Pons (tissue), 1 donor: ENCODE measurements around the gene ADAMTS17.

Experiments
- DNase-seq: peaks from one replicate; pipeline ENCODE4 v3.0.0-alpha.2; 2016; ENCODE audit warnings: low spot score

Gene ADAMTS17, protein sequence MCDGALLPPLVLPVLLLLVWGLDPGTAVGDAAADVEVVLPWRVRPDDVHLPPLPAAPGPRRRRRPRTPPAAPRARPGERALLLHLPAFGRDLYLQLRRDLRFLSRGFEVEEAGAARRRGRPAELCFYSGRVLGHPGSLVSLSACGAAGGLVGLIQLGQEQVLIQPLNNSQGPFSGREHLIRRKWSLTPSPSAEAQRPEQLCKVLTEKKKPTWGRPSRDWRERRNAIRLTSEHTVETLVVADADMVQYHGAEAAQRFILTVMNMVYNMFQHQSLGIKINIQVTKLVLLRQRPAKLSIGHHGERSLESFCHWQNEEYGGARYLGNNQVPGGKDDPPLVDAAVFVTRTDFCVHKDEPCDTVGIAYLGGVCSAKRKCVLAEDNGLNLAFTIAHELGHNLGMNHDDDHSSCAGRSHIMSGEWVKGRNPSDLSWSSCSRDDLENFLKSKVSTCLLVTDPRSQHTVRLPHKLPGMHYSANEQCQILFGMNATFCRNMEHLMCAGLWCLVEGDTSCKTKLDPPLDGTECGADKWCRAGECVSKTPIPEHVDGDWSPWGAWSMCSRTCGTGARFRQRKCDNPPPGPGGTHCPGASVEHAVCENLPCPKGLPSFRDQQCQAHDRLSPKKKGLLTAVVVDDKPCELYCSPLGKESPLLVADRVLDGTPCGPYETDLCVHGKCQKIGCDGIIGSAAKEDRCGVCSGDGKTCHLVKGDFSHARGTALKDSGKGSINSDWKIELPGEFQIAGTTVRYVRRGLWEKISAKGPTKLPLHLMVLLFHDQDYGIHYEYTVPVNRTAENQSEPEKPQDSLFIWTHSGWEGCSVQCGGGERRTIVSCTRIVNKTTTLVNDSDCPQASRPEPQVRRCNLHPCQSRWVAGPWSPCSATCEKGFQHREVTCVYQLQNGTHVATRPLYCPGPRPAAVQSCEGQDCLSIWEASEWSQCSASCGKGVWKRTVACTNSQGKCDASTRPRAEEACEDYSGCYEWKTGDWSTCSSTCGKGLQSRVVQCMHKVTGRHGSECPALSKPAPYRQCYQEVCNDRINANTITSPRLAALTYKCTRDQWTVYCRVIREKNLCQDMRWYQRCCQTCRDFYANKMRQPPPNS

DNA sequence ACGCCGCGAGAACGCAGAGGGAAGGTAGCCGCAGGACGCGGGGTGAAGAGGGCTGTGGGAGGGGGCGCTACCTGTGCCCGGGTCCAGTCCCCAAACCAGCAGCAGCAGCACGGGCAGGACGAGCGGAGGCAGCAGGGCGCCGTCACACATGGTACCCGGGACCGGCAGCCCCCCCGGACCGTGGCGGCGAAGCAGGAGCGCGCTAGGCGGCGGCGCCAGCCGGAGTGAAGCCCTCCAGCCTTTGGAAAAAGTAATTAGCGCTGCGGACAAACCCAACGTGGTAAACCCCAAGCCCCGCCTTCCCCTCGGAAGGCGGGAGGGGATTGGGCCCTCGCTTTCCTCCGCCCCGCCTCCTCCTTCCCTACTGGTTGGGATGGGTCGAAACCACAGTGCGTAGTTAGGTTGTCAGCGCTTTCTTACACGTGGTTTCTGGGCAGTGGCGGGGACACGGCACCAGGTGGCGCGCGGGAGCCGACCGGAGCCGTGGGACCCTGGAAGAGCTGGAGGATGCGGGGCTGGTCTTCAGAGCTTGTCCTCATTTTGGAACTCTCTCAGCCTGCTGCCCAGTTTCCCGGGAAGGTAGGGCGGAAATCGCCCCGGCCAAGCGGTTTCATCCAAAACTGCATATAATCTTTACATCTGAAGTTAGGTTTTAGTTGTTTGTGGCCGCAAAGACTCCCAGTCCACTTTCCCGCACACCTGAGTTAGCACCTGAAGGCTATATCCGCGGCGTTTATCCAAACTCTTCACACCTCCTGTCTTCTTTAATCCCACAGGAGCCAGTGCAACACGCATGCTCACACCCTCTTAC, at the start of gene ADAMTS17:
ADAMTS17 (minus strand) TSS at position 226 of the 811 bp plus-strand sequence; CDS start at position 150, 76 bp downstream.
- peak; percentile 97 for DNase-seq

DNA sequence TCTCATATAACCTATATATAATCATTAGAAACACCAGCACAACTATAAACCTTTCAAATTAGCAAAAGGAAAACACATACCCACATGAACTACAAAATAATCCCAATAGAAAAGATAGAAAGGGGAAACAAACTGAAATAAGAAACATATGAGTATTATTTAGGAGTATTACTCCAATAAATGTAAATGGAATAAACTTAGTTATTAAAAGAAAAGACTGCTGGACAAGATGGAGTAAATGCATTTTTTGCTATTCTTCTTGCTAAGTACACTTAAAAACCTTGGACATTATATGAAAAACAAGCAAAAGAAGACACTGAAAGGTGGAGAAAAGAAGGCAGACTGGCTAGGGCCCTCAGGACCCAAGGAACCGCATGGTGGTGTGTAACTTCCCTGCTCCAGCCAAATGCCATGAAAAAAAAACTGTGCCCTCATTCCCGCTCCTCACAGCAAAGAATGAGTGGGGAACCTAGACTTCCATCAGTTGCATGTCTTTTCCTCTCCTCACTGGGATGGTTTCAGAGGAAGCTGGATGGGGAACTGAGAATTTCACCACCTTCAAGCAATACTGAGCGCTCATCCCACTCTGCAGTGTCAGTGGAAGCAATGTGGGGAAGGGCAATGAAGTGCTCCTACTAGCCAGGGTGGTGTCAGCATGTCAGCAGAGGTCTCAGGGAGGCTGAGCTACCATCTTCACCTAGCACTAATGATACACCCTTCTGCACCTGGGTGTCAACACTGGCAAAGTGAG, 43.7 kb upstream of the ADAMTS17 start:
- no peak for DNase-seq

DNA sequence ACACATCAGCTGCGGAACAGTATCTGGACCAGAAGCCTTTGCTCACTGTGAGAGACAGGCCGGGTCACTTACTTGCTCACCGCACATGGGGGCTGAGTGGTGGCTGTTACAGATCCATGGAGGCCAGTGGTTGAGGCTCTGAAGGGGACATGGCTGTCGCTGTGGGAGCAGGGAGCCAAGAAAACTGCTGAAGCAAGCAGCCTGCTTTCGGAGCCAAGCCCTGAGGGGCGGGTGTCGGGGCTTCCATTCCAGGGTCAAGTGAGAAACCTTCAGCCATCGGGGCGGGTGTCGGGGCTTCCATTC, 42.3 kb upstream of the ADAMTS17 start:
- DNase-seq: no peak

DNA sequence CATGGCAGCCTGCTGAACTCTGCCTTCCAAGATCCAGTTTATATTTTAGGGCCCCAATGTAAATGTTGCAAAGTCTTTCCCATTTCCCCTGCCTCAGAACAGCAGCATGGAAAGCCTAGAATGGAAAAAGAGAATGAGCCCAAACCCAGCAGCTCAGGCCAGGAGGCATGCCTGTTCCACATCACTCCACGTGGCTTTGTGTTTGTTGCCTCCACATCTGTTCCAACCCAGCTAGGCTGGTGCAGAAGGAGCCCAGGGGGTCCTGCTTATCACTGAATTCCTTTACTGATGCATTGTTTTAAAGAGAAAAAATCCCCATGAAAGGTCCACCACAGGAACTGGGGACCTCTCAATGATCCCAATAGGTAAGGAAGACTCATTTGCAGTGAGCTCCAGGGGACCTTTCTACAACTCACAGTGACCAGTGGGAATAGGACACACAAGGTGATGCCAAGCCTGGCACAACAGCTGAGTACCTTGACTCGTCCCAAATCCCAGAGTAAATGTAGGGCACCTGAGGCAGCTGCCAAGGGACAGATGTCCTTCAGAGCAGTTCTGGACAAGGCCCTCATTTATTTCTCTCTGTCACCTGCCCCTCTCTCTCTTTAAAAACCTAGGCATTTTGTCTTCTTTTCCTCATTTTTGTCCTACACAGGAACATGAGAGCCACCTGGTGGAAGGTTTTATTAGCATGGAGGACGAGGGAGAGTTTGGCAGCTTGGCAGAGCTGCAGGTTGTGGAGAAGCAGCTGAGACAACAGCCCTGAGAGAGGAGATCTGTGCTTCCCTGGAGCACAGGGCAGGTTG, 41.7 kb upstream of the ADAMTS17 start:
- peak; percentile 17 for DNase-seq

DNA sequence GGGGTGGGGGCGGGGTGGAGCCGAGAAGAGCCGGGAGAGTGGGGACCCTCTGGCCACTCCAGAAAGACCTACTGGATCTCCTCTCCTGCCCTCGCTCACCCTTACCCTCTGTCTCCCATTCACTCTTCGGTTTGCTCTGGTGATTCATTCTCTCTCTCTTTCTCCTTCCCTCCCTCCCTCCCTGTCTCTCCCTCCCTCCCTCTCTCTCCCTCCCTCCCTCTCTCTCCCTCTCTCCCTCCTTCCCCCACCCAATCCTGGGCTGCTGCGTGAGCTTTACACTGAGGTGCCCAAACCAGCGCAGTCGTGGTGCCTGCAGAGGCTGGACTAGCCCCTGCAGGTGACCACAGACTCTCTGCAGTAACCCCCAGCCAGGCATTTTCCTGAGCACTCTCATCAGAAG, 32.2 kb upstream of the ADAMTS17 start:
- DNase-seq: no peak

DNA sequence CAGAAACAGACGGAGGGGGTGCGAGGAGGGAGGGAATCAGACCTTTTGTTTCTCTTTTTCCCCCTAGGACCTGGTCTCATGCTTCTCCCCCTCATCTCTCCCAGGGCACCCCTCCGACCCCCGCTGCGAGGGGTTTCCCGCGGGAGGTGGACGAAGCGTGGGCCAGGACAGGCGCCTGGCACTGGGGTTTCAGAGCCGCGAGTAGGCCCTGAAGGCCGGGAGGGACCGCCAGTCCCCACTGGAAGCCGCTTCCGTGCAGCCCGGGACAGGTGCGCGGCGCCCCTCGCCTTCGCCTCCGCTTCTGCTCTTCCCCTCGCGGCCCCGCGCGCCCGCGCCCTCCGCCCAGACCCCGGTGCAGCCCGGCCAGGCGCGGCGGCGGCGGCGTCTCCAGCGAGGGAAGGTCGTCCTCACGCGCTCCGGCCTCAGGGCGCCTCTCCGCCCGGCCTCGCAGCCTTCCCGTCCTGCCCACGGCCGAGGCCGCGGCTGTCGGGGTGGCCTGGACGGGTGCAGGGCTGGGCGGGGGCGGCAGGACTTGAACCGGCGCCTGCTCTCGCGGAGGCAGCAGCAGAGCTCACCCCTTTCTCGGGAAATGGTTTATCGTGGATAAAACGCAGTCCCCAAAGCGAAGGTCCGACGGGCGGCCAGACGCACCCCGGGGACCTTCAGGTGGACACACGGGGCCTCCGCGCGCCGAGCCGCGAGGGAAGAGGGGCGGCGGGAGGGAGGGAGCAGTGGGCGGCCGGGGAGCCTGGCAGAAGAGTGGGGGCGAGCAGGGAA, 31.5 kb upstream of the ADAMTS17 start:
- no peak for DNase-seq

DNA sequence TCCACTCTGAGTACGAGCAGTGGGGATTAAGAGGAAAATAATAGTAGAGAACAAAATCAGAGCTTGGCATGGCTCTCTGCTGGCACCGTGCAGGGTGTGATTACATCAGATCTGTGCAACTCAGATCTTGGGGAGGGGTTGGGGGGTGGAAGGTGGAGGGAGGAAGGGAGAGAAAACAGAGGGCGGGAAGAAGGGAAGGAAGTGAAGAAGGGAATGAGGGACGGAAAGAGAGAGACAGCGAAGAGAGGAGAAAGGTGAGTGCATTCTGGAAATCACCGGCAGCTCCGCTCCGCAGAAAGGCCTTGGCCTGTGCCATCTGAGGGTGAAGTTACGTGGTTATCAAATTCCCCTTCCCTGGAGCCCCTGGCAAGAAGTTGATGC, 31.0 kb upstream of the ADAMTS17 start:
- DNase-seq: no peak

DNA sequence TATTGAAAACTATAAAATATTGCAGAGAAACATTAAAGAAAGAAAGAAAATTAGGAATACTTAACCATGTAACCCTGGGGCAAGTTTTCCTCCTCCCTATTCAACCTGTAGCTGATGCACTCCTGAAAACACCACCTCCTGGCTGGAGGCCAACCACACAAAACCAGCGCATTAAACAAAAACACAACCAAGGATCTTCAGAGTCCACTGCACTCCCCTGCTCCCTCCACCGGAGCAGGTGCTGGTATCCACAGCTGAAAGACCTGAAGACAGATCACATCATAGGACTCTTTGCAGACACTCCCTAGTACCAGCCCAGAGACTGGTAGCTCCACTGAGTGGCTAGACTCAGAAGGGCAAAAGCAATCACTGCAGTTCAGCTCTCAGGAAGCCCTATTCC, 13.6 kb upstream of the ADAMTS17 start:
- no peak for DNase-seq

DNA sequence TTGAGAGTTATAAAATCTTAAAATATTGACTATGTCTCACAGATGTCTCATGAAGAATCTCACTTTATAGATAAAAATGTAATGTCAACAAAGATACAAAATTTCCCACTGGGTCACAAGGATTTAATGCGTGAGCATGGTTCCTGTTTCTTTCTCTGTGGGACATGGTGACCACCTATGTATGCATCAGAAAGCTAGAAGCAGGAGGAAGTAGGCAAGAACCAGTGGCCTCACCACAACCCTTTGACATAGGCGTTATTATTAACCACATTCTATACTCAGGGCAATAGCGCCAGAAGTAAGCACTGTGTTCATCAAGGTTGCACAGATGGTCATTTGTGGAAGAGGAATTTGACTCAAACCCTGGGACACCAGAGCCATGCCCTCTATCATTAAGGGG, 11.7 kb upstream of the ADAMTS17 start:
- no peak for DNase-seq

DNA sequence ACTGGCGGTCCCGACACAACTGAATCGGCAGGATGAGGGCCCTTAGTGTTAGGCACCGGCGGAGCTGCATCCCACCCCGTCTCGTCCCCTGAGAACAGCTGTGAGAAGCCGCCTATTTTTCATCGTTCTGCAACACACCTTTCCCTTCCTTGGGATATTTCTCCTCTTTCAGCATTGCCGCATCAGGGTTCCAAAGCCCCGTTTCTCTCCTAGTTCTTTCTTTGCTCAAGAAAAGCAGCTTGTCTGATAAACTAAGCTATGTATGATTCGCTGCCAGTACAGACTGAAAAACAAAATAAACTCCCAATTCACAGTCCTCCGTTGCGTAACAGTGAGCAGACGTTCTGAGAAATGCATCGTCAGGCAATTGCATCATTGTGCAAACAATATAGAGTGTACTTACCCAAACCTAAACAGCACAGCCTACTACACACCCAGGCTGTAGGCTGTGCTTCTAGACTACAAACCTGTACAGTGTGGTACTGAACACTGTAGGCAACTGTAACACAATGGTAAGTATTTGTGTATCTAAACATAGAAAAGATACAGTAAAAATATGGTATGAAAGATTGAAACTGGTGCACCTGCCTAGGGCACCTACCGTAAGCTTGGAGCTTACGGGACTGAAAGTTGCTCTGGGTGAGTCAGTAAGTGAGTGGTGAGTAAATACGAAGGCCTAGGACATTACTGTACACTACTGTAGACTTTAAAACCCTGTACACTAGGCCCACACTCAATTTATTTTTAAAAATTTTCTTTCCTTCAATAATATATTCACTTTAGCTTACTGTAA, 8.9 kb upstream of the ADAMTS17 start:
- no peak for DNase-seq

DNA sequence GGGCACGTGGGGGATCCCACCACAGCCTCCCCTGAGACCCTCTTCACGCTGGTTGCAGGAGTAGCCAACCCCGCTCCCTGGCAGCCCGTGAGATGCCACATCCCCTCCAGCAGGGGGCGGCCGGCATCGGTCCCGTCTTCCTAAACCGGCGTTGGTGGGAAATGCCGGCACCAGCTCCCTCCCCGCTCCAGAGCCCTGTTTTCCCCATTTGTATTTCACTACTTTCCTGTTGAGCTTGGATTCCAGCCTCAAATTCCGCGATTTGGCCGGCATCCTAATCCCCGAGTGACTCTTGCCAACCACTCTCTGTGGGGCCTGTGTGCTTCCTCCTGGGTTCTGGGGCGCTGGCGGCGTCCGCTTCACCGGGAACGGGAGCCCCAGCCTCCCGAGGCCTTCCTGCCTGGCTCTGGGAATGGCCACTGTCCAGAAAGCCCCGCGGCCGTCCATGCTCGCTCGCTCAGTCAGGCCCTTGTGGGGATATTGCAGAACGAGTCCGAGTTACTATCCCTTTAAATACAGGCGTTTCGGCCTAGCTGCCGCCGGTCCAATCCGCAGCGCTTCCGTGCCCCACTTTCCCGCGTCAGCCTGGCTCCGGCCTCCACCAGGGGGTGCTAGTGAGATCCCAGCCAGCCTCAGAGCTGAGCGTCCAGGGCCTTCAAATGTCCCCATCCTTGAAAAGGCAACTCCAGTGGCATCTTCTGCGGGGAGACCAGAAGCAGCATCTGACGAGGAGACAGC, 8.1 kb upstream of the ADAMTS17 start:
- DNase-seq: peak; percentile 88

DNA sequence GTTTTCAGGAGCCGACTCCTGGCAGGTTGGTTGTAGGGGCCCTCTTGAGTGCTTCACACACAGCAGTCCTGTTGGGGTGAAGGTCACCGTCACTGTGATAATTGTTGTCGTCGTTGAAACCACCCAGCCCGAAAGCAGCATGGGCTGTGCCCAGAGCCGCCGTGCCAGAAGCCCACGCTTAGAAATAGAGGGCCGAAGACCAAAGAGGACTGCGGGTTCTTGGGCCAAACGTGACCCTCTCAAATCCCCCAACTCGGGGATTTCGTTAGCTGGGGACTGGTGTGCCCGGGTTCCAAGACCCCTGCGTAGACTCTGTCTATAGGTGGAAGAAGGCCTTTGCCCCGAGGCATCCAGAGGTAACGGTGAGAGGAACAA, 7.5 kb upstream of the ADAMTS17 start:
- DNase-seq: no peak

DNA sequence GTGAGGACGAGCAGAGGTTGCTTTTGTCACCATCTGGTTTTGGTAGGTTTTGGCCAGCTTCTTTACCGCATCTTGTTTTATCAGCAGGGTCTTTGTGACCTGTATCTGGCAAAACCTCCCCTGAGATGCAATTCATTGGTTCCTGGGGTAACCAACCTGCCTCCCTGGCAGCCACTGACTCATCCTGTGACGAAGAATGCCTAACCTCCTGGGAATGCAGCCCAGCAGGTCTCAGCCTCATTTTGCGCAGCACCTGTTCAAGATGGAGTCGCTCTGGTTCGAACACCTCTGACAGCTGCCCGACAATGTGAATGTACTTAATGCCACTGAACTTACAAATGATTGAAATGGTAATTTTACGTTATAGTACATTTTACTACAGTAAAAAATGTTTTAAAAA, 6.8 kb upstream of the ADAMTS17 start:
- DNase-seq: no peak

DNA sequence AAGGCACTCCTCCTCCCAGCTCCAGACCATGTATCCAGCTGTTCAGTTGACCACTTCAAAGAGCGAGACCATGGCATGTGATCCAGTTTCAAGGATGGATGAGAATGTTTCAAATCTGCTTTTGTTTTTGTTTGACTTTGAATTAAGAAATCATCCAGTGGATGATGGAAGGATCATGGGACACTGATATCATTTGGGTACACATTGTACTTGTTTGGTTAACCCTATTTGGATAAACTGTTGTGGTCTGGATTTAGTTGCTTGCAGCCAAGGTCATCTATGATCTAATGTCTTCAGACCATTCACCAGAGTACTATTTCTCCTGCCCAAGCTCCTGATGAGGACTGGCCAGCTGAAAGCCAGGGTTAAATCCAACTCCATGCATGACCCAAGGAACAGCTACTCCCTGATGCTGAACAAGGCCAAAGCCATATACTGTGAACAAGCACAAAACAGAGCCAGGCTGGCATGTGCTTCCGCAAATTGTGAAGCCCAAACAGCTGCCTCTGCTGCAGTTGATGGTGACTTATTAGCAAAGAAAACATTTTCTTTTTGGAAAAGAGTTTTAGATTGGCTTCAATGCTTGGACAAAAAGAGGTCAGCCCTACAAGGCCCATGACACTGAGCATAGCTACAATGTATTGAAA, 5.2 kb upstream of the ADAMTS17 start:
- DNase-seq: no peak

DNA sequence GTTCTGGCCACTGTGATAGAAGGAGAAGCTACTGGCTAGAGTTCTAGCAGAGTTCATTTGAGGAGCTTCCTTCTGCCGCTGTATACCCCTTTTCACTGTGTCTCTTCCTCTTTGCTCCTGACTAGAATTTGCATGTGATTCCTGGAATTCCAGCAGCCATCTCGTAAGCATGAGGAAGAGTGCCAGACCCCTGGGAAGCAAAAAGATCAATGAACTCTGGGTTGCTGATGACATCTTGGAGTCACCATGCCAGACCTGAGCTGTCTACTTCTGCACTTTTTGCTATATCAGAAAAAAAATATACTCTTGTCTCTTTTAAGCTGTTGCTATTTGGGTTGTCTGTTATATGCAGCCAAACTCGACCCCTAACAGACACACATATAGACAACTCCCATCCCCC, 3.7 kb upstream of the ADAMTS17 start:
- no peak for DNase-seq

DNA sequence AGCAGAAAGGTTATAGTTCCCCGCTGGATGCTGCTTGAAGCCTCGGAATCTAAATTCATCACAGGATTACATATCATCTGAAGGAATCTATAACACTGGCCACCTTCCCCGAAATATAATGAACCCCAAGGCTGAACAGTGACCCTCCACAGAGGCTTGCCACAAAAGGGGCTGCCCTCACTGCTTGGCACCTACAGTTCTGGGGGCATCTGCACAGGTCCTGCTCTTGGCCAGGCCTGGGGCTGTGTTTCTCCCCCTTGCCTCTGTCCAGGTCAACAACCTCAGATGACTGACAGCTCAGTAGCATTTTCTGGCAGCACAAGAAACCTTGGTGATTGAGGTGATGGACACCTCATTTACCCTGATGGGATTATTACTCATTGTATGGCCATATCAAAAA, 1.5 kb upstream of the ADAMTS17 start:
- DNase-seq: no peak

DNA sequence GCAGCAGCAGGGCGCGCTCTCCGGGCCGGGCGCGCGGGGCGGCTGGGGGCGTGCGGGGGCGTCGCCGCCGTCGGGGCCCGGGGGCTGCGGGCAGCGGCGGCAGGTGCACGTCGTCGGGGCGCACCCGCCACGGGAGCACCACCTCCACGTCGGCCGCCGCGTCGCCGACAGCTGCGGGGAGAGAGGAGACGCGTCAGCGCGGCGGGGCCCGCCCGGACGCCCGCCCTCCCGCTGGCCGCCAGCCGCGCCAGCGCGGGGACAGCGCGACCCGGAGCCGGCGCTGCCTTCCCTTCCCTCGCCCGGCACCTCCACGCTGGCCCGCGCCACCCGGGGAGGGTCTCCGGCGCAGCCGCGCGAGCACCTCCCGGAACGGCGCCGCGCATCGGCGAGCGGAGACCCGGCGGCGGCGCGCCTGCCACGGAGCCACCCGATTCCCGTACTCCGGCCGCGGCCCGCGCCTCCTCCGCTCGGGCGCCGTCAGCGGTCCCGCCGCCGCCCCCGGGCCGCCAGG, 481 bp downstream of the ADAMTS17 start:
- DNase-seq: no peak
